ENCODE measurements around the gene NDUFS4. TPM values are rescaled to one million over a fixed set of nuclear protein-coding genes. Genes with fewer than 3 reads are reported as not detected.

NDUFS4 gene
- total RNA-seq, 2 donors from 2014 or later = 32.7 to 48.5 TPM

DNA sequence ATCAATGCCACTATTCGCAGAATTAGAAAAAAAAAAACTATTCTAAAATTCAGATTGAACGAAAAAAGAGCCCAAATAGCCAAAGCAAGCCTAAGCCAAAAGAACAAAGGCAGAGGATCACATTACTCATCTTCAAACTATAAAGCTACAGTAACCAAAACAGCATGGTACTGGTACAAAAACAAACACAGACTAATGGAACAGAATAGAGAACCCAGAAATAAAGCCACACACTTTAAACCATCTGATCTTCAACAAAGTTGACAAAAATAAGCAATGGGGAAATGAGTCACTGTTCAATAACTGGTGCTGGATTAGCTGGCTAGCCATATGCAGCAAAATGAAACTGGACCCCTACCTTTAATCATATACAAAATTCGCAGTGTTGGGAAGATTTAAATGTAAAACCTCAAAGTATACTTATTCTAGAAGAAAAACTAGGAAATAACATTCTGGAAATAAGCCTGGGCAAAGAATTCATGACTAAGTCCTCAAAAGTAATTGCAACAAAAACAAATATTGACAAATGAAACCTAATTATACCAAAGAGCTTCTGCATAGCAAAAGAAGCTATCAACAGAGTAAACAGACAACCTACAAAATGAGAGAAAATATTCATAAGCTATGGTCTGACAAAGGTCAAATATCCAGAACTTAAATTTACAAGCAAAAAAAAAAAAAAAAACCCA lies 153.7 kb downstream of the NDUFS4 start:
- ATAC-seq (no peak), DNase-seq (ENCODE audit: low spot score) (no peak)
- Mint-ChIP-seq H3K9me3 (peaks cover 32% of the 10 kb centered on the region), H3K4me1 (ENCODE audit: low read depth in 2 of 2) (no peaks in the 10 kb centered on the region), H3K36me3 (peaks cover 25% of the 10 kb centered on the region), H3K27me3 (no peaks in the 10 kb centered on the region), H3K27ac (no peak overlapping the region), H3K4me3 (no peak overlapping the region)

DNA sequence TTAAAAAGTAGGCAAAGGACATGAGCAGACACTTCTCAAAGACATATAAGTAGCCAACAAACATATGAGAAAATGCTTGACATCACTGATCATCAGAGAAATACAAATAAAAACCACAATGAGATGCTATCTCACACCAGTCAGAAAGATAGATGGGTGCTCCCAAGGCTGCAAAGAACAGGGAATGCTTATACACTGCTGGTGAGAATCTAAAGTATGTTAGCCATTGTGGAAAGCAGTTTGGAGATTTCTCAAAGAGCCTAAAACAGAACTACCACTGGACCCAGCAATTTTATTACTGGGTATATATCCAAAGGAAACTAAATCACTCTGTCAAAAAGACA lies 154.2 kb downstream of the NDUFS4 start:
- Mint-ChIP-seq H3K27me3 (no peaks in the 10 kb centered on the region), H3K4me1 (ENCODE audit: low read depth in 2 of 2) (no peaks in the 10 kb centered on the region), H3K36me3 (peaks cover 21% of the 10 kb centered on the region), H3K4me3 (no peak overlapping the region), H3K9me3 (peaks cover 30% of the 10 kb centered on the region), H3K27ac (no peak overlapping the region)
- no peak for ATAC-seq
- DNase-seq (ENCODE audit: low spot score) = no peak

- peaks cover 6% of the 10 kb centered on the region for H3K9me3 Mint-ChIP-seq
- no peaks in the 10 kb centered on the region for H3K36me3 Mint-ChIP-seq
- DNase-seq (ENCODE audit: low spot score) (no peak), ATAC-seq (no peak)
- no peaks in the 10 kb centered on the region for H3K4me1 Mint-ChIP-seq (ENCODE audit: low read depth in 2 of 2)
- no peak overlapping the region for H3K4me3 Mint-ChIP-seq
- H3K27me3 Mint-ChIP-seq = no peaks in the 10 kb centered on the region
- no peak overlapping the region for H3K27ac Mint-ChIP-seq
Measured at GRCh38 chr5:53726121-53726520, 165.7 kb downstream of the NDUFS4 start.

- no peak for ATAC-seq
- no peak for DNase-seq (ENCODE audit: low spot score)
- Mint-ChIP-seq H3K36me3 (no peaks in the 10 kb centered on the region), H3K4me3 (no peak overlapping the region), H3K9me3 (no peaks in the 10 kb centered on the region), H3K27ac (no peak overlapping the region), H3K4me1 (ENCODE audit: low read depth in 2 of 2) (no peaks in the 10 kb centered on the region), H3K27me3 (peaks cover 0 to 8% of the 10 kb centered on the region in 2 donors)
Measured at GRCh38 chr5:53730943-53731342, 170.5 kb downstream of the NDUFS4 start.

Other genes with a start within 250 kb of the NDUFS4 start
- gene FST, start 80.0 kb upstream of the NDUFS4 start, total RNA-seq = not detected